Amygdala (tissue), 56 donors: ENCODE data around the gene TGFBR1.

Experiments
- DNase-seq, 56 donors: peaks; one replicate each; lab custom pipeline; 2025; lab: John Stamatoyannopoulos, UW

TGFBR1 gene

GRCh38 chr9:99104459-99105151, at the start of gene TGFBR1:
Gene TGFBR1, plus strand, starts transcription at chr9:99105113. Its CDS starts 93 bp downstream, at chr9:99105206.
- peak; percentile 31 to 95 (median 87) for DNase-seq

GRCh38 chr9:99055384-99055783, 49.5 kb upstream of the TGFBR1 start:
- no peak for DNase-seq

- DNase-seq: no peak
These were observed 48.7 kb upstream of the TGFBR1 start for GRCh38 chr9:99056186-99056585.

GRCh38 chr9:99056886-99057664, 47.8 kb upstream of the TGFBR1 start:
- no peak for DNase-seq

GRCh38 chr9:99057665-99058625, 47.0 kb upstream of the TGFBR1 start:
- DNase-seq: peak in 10 of 56 donors; percentile 4 to 59 (median 11)

GRCh38 chr9:99058964-99059921, 45.7 kb upstream of the TGFBR1 start:
- DNase-seq: peak in 3 of 56 donors; percentile 24 to 46 (median 24)

GRCh38 chr9:99060621-99061020, 44.3 kb upstream of the TGFBR1 start:
- DNase-seq: no peak

GRCh38 chr9:99062549-99062948, 42.4 kb upstream of the TGFBR1 start:
- DNase-seq: no peak

DNA sequence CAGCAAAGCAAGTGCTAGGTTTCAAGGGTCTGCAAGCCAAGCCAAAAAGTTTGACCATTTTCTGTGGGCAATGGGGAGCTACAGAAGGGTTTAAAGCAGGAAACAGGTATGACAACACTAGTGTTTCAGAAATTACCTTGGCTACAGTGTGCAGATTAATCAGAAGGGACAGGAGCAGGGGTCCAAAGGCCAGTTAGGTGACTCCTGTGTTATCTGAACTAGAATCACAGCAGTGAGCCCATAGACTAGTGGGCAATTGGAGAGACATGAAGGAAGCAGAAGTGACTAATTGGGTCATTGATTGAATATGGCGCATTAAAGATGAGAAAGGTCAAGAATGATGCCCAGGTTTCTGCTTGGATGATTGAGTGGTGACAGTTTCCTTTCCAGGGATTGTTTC, 41.4 kb upstream of the TGFBR1 start:
- DNase-seq: no peak

DNA sequence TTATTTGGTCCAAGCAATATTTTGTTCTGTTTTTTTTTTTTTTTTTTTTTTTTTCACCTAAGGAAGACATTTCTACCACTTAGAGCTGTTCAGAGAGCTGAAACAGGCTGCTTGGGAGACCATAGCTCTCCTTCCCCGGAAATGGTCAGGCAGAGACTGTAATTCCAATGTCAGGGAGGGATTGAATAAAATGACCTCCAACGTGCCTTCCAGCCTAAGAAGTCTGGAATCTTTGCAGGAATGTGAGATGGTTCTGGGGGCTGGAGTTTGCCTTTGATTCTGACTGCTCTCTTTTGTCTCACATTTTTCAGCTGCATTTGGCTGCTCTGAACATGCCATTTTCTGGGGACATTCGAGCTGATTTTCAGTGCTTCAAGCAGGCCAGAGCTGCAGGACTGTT, 38.3 kb upstream of the TGFBR1 start:
- no peak for DNase-seq

- DNase-seq: no peak
These were observed 35.8 kb upstream of the TGFBR1 start for GRCh38 chr9:99069075-99069474.

- no peak for DNase-seq
These were observed 35.4 kb upstream of the TGFBR1 start for GRCh38 chr9:99069546-99069945.

- DNase-seq: no peak
These were observed 34.2 kb upstream of the TGFBR1 start for GRCh38 chr9:99070681-99071080.

DNA sequence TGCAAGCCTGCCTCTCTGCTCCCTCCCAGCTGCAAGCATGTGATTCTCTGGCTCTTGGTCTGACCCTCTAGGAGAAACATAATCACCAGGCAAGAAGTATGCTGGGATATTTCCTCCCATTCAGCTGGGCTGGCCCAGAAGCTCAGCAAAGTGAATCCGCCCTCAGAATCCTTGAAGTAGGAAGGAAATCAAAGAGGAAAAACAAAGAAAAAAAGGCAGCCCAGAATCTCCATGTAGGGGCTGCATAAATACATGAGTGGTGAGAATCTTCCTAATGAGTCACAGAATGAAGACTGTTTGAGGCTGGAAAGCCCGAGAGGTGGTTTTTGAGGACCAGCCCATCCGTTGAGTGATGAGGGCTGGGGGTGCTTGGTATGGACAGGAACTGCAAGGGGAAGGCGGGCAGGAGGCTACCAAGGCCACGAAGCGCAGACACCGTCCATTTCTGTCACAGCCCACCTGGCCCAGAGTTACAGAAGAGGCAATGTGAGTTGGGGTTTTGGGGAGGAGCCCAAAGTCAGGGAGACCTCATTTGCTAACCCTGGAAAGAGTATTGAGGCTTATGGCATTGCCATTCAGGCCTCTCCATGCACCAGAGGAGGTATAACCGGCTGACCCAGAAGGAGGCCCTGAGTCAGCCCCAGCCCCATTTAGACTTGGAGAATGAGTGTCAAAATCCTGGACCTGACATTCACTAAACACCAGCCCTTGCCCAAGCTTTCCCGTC, 33.4 kb upstream of the TGFBR1 start:
- DNase-seq: no peak

- no peak for DNase-seq
These were observed 32.9 kb upstream of the TGFBR1 start for GRCh38 chr9:99072040-99072394.

GRCh38 chr9:99073347-99073746, 31.6 kb upstream of the TGFBR1 start:
- DNase-seq: no peak

DNA sequence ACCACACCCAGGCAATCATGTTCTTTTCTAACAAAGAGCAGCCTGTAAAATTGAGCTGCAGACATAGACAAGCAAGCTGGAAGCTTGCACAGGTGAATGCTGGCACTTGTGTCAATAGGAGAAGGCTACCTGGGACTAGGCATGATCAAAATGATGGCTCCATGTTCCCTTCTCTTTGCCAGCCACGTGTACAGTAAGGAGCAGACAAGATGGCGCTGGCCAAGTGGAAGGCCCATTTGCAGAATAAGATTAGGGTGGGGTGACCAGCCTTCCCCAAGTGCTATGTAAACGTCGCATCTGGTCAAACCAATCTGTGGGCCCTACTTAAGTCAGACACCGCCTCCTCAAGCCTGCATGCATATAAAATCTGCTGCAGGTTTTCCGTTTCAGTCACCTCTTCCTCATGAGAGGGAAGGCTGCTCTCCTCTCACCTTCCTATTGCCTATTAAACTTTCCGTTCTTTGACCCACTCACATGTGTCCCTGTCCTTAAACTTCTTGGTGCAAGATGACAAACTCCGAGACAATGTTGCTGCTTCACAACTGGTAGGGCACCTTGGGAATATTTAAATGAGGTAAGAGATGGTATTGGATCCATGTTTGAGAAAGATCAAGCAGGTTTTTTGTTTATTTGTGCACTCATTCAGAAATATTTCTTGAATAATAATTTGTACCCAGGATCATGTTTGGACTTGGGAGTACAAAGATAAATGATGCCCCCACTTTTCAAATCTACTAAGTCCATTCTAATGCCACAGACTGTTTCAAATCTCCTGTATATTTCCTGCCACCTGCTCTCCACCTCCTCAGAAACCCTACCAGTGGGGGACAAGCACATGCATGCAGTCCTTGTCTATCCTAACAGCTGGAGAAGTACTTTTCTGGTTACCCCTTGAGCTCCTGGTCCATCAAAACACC, 30.7 kb upstream of the TGFBR1 start:
- DNase-seq: no peak

GRCh38 chr9:99074902-99075245, 30.0 kb upstream of the TGFBR1 start:
- DNase-seq: no peak
